ENCODE measurements around the gene KIAA1755.

The KIAA1755 gene

DNA sequence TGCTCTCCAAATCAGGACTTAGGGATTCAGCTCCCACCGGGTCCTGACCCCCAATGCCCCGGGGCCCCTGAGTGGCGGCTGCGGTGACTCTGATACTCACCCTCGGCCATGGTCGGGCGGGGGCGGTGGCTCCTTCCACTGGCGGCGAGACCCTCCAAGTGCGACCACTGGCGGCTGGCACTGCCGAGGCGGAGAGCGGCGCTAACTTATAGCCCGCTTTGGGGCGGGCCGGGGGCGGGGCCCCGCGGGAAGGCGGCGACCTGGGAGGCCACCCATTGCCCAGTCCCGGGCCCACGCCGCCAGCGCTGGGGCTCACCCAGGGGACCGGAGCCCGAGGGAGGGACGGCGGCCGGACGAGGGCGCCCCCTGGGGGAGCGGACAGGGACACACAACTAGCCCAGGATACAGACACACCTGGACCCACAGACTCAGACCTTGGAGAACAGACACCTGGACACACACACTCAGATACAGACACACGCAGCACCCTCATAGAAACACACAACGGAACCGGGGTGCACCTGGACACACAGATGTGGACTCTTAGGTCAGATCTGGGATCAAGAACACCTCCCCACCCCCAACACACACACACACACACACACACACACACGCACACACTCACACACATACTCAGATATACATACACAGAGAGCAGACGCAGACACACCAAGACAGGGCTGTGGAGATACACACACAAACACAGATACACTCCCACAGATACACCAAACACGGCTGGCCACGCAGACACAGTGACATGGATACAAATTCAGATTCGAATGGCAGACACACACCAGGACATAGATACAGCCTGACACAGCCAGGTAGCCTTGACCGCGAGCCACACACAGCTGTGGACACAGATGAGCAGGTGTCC, 95.2 kb downstream of the KIAA1755 start, which contains the start of gene TGM2:
Gene TGM2, minus strand, starts transcription at position 182 of the 877 bp plus-strand sequence. Its CDS starts 72 bp downstream, at position 110.
- Mint-ChIP-seq H3K4me1 (peaks cover 36% of the 10 kb centered on the region), H3K27ac (peak within 1 kb of the TSS; percentile 2 to 76 (median 49)), H3K36me3 (ENCODE audit: low read depth) (no peaks in the 10 kb centered on the region), H3K27me3 (ENCODE audit: low read depth) (peaks cover 11% of the 10 kb centered on the region), H3K9me3 (no peaks in the 10 kb centered on the region), H3K4me3 (peak within 1 kb of the TSS; percentile 61 to 73 (median 64))
- TF ChIP-seq, protein P1, sequence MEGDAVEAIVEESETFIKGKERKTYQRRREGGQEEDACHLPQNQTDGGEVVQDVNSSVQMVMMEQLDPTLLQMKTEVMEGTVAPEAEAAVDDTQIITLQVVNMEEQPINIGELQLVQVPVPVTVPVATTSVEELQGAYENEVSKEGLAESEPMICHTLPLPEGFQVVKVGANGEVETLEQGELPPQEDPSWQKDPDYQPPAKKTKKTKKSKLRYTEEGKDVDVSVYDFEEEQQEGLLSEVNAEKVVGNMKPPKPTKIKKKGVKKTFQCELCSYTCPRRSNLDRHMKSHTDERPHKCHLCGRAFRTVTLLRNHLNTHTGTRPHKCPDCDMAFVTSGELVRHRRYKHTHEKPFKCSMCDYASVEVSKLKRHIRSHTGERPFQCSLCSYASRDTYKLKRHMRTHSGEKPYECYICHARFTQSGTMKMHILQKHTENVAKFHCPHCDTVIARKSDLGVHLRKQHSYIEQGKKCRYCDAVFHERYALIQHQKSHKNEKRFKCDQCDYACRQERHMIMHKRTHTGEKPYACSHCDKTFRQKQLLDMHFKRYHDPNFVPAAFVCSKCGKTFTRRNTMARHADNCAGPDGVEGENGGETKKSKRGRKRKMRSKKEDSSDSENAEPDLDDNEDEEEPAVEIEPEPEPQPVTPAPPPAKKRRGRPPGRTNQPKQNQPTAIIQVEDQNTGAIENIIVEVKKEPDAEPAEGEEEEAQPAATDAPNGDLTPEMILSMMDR (IDR thresholded peaks at IDR 0.05; ENCODE audit: unreplicated experiment in 3 of 3), result peak; percentile 83 to 87 (median 86)

DNA sequence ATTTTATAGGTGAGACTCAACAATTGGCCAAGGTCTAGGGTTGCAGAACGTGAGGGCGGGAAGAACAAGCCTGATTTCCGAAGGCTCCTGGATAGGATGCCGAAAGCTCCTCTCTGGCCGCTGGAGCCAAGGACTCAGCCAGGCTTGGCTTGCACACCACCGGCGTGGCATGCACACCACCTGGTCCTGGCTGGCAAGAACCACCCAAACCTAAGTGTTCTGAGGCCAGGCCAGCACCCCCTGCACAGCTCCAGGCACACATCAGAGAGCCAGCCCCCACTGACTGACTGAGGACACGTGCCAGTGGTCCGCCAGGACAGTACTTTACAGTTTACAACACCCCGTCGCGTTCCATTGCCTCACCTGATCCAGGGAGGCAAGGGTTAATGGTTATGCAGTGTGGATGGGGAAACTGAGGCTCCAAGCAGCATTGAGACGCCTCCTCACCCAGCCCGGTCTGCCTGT, 95.9 kb downstream of the KIAA1755 start:
- no peaks in the 10 kb centered on the region for H3K9me3 Mint-ChIP-seq
- TF ChIP-seq, protein P1 (IDR thresholded peaks at IDR 0.05; ENCODE audit: unreplicated experiment in 3 of 3), result no peak
- H3K27ac Mint-ChIP-seq, result peak overlapping the region in 2 of 3 experiments; percentile 27 to 33
- no peaks in the 10 kb centered on the region for H3K36me3 Mint-ChIP-seq (ENCODE audit: low read depth)
- peaks cover 7% of the 10 kb centered on the region for H3K27me3 Mint-ChIP-seq (ENCODE audit: low read depth)
- H3K4me1 Mint-ChIP-seq, result peaks cover 31% of the 10 kb centered on the region
- H3K4me3 Mint-ChIP-seq, result peak overlapping the region; percentile 53 to 73 (median 61)

DNA sequence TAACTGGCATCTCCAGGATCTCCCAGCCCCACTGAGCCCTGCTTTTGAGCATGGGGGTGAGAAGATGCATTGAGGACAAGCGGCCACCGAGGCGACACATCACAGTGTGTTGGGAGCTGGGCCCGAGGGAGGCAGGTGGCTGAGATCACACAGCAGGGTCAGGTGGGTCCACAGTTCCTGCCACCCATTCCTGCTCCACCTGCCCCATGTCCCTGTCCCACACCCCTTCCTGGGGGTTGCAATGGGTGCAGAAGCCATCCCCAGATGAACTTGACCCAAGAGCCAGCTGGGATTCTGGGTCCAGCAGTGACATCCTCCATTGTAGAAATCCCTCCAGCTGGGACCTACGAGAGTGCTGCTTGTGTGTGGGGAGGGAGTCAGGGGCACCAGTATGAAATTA, 96.5 kb downstream of the KIAA1755 start:
- H3K36me3 Mint-ChIP-seq (ENCODE audit: low read depth), result no peaks in the 10 kb centered on the region
- H3K4me3 Mint-ChIP-seq, result peak overlapping the region; percentile 53 to 73 (median 61)

DNA sequence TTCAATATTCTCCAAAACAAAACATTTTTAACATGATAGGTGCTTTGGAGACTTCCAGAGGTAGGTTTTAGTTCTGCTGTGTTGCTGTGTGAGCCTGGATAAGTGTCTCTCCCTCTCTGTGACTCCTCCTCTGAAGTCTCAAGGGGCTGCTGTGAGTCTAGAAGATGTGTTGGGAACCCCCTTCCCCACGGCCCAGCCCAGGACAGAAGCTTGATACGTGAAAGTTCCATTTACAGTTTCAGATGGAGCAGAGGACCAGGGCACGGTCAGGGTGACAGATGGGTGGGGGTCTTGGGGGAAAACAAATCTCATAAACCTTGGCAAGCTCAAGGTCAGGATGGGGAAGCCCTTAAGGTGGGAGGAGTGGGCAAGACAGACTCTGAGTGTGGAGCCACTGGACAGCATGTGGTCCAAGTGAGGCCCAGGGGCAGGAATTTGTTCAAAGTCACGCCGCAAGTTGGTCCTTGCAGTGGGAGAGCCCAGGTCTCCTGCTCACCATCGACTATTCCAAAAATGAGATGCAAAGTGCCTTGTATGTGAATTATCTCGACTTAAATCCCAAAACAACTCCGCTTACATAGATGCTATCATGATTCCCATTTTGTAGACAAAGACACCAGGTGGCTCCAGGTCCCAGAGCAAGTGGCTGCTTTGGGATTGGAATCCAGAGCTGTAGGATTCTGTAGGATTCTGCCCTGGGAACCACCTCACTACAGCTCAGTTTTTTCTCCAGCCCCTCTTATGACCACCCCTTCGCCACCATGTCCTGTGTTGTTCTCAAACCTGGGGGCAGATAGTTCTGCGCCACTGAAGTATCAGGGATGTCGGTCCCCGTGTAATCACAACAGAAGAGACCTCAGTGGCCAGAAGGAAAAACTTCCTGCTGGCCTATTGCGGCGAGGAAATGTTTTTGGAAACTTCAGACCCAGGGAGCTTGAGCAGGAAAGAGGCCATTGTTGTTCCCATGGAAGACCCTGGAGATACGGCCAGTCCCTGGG, 97.4 kb downstream of the KIAA1755 start:
- H3K36me3 Mint-ChIP-seq (ENCODE audit: low read depth), result no peaks in the 10 kb centered on the region

More for the DNA sequence above, 96.5 kb downstream of the KIAA1755 start:
- TF ChIP-seq, protein P1 (IDR thresholded peaks at IDR 0.05; ENCODE audit: unreplicated experiment in 3 of 3), result no peak
- no peaks in the 10 kb centered on the region for H3K9me3 Mint-ChIP-seq
- H3K27ac Mint-ChIP-seq, result peak overlapping the region in 1 of 3 experiments; percentile 12
- peaks cover 33% of the 10 kb centered on the region for H3K4me1 Mint-ChIP-seq
- peaks cover 7% of the 10 kb centered on the region for H3K27me3 Mint-ChIP-seq (ENCODE audit: low read depth)

DNA sequence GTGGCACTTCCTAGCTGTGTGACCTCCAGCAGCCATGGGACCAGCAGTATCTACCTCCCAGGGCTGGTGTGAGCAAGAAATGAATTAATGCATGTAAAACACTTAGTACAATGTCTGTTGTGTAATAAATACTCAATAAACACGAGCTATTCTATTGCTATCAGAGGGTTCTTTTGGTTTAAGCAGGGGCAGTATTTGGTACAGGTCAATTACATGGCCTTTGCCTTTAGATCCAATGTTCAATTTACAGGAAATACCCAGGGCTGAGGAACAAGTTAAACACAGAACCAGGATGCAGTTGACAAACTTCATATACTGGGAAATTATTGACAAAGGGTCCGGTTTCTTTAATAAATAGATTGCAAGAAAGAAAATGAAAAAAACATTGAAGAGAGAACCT, 98.4 kb downstream of the KIAA1755 start:
- TF ChIP-seq, protein P1 (IDR thresholded peaks at IDR 0.05; ENCODE audit: unreplicated experiment in 3 of 3), result no peak
- Mint-ChIP-seq H3K27me3 (ENCODE audit: low read depth) (peaks cover 7% of the 10 kb centered on the region), H3K4me3 (no peak overlapping the region), H3K9me3 (no peaks in the 10 kb centered on the region), H3K36me3 (ENCODE audit: low read depth) (no peaks in the 10 kb centered on the region), H3K27ac (peak overlapping the region in 2 of 3 experiments; percentile 8 to 12), H3K4me1 (peaks cover 34% of the 10 kb centered on the region)

More for the DNA sequence above, 97.4 kb downstream of the KIAA1755 start:
- Mint-ChIP-seq H3K4me3 (peak overlapping the region in 2 of 3 experiments; percentile 24 to 58), H3K27ac (peak overlapping the region in 2 of 3 experiments; percentile 12 to 76), H3K27me3 (ENCODE audit: low read depth) (peaks cover 7% of the 10 kb centered on the region), H3K4me1 (peaks cover 32% of the 10 kb centered on the region), H3K9me3 (no peaks in the 10 kb centered on the region)
- TF ChIP-seq, protein P1 (IDR thresholded peaks at IDR 0.05; ENCODE audit: unreplicated experiment in 3 of 3), result no peak
